BE2C (cell line): ENCODE measurements around the gene ZNF385B.

Source experiments
- DNase-seq: peaks from one replicate; pipeline ENCODE4 v3.0.0-alpha.2; 2020
- H3K27me3 ChIP-seq: fragments of 250-450 bp; sonication (Bioruptor Pico); 2 replicates; pipeline ENCODE4 v1.5.1; 2020; ENCODE audit warnings: mild to moderate bottlenecking
- H3K36me3 ChIP-seq: fragments of 250-450 bp; sonication (Bioruptor Pico); 2 replicates; pipeline ENCODE4 v1.5.1; 2020; ENCODE audit warnings: mild to moderate bottlenecking
- H3K4me1 ChIP-seq: fragments of 250-450 bp; sonication (Bioruptor Pico); 2 replicates; pipeline ENCODE4 v1.5.1; 2020
- H3K4me3 ChIP-seq: 2 replicates; pipeline ENCODE4 v1.5.1; 2011; ENCODE audit warnings: low read depth, low read length
- H3K9me3 ChIP-seq: fragments of 250-450 bp; sonication (Bioruptor Pico); 2 replicates; pipeline ENCODE4 v1.5.1; 2020
- CTCF ChIP-seq: IDR thresholded peaks from 2 replicates; pipeline ENCODE4 v1.5.1; 2012; ENCODE audit warnings: mild to moderate bottlenecking, low read depth, low read length

The ZNF385B gene

GRCh38 chr2:179702912-179703311, 158.5 kb downstream of the ZNF385B start:
- H3K4me1 ChIP-seq: no peaks in the 10 kb centered on the region
- H3K9me3 ChIP-seq: no peaks in the 10 kb centered on the region
- no peak overlapping the region for H3K4me3 ChIP-seq
- no peaks in the 10 kb centered on the region for H3K36me3 ChIP-seq
- TF ChIP-seq CTCF: no peak
- DNase-seq: no peak
- H3K27me3 ChIP-seq: no peaks in the 10 kb centered on the region

GRCh38 chr2:179701524-179702110, 159.8 kb downstream of the ZNF385B start:
- Histone ChIP-seq H3K36me3 (no peaks in the 10 kb centered on the region), H3K9me3 (no peaks in the 10 kb centered on the region), H3K4me1 (no peaks in the 10 kb centered on the region), H3K27me3 (no peaks in the 10 kb centered on the region), H3K4me3 (no peak overlapping the region)
- DNase-seq: no peak
- no peak for TF ChIP-seq CTCF

- no peak overlapping the region for H3K4me3 ChIP-seq
- TF ChIP-seq CTCF: no peak
Measured at GRCh38 chr2:179695486-179695885, 165.9 kb downstream of the ZNF385B start.

DNA sequence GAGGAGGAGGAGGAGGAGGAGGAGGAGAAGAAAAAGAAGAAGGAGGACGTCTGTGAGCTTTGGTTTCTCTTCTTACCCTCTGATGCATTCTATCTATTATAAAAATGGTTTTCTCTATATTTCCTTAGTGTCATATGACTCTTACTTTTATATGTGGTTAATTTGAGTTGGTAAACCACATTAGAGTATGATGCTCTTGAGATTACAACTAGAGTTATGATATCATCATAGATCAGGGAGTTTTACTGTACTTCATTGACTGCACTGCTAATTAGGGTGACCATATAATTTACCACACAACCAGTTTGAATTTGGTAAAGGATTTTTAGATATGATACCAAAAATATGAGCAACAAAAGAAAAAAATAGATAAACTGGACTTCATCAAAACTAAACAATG, 166.4 kb downstream of the ZNF385B start:
- no peak for DNase-seq
- H3K27me3 ChIP-seq: no peaks in the 10 kb centered on the region
- H3K4me1 ChIP-seq: no peaks in the 10 kb centered on the region
- H3K4me3 ChIP-seq: no peak overlapping the region
- no peaks in the 10 kb centered on the region for H3K36me3 ChIP-seq
- no peak for TF ChIP-seq CTCF
- H3K9me3 ChIP-seq: no peaks in the 10 kb centered on the region

More at GRCh38 chr2:179695486-179695885, 165.9 kb downstream of the ZNF385B start:
- H3K36me3 ChIP-seq: no peaks in the 10 kb centered on the region
- no peaks in the 10 kb centered on the region for H3K27me3 ChIP-seq
- DNase-seq: no peak
- H3K9me3 ChIP-seq: no peaks in the 10 kb centered on the region
- no peaks in the 10 kb centered on the region for H3K4me1 ChIP-seq

- no peak for TF ChIP-seq CTCF
- DNase-seq: no peak
Measured at GRCh38 chr2:179692610-179693009, 168.8 kb downstream of the ZNF385B start.

GRCh38 chr2:179692043-179692442, 169.4 kb downstream of the ZNF385B start:
- no peaks in the 10 kb centered on the region for H3K9me3 ChIP-seq
- no peak overlapping the region for H3K4me3 ChIP-seq
- no peaks in the 10 kb centered on the region for H3K36me3 ChIP-seq
- DNase-seq: no peak
- TF ChIP-seq CTCF: no peak
- H3K27me3 ChIP-seq: no peaks in the 10 kb centered on the region
- H3K4me1 ChIP-seq: no peaks in the 10 kb centered on the region

More at GRCh38 chr2:179692610-179693009, 168.8 kb downstream of the ZNF385B start:
- H3K4me3 ChIP-seq: no peak overlapping the region
- no peaks in the 10 kb centered on the region for H3K4me1 ChIP-seq
- H3K9me3 ChIP-seq: no peaks in the 10 kb centered on the region
- H3K36me3 ChIP-seq: no peaks in the 10 kb centered on the region
- H3K27me3 ChIP-seq: no peaks in the 10 kb centered on the region
